KOPT-K1 (cell line): Measurements from ENCODE around the gene PPIF.

ENCODE experiments used
- H3K27ac ChIP-seq: fragments of 200-600 bp; sonication (generic); 2 replicates; pipeline ENCODE4 v1.5.1; 2016; ENCODE audit warnings: antibody characterized with exemption, mild to moderate bottlenecking, low read depth, low read length; ENCODE audit not compliant: poor library complexity, severe bottlenecking
- H3K36me3 ChIP-seq: fragments of 200-600 bp; sonication (generic); 2 replicates; pipeline ENCODE4 v1.5.1; 2017; ENCODE audit warnings: antibody characterized with exemption, mild to moderate bottlenecking, low read length, moderate library complexity; ENCODE audit not compliant: insufficient read depth
- H3K9me3 ChIP-seq: fragments of 200-600 bp; sonication (generic); 2 replicates; pipeline ENCODE4 v1.5.1; 2017; ENCODE audit warnings: antibody characterized with exemption, low read length, mild to moderate bottlenecking; ENCODE audit not compliant: insufficient read depth, poor library complexity, severe bottlenecking

PPIF gene

DNA sequence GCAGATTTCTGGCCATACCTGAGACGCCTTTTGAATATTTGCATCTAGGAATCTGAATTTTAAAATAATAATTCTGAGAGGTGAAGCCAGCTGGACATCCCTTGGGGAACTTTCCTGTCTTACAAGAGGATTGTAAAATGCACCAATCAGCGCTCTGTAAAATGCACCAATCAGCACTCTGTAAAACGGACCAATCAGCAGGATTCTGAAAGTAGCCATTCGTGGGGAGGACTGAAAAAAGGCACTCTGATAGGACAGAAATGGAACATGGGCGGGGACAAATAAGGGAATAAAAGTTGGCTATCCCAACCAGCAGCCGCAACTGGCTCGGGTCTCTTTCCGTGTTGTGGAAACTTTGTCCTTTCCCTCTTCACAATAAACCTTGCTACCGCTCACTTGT lies 9.9 kb downstream of the PPIF start:
- Histone ChIP-seq H3K27ac (no peak overlapping the region), H3K9me3 (no peaks in the 10 kb centered on the region), H3K36me3 (peaks cover 56% of the 10 kb centered on the region)

- Histone ChIP-seq H3K27ac (no peak overlapping the region), H3K36me3 (peaks cover 40% of the 10 kb centered on the region), H3K9me3 (no peaks in the 10 kb centered on the region)
Measured at GRCh38 chr10:79358811-79359210, 11.5 kb downstream of the PPIF start.

GRCh38 chr10:79359816-79360498 lies 12.7 kb downstream of the PPIF start:
- no peaks in the 10 kb centered on the region for H3K9me3 ChIP-seq
- peaks cover 29% of the 10 kb centered on the region for H3K36me3 ChIP-seq
- no peak overlapping the region for H3K27ac ChIP-seq

GRCh38 chr10:79360499-79361342 lies 13.5 kb downstream of the PPIF start:
- Histone ChIP-seq H3K36me3 (peaks cover 21% of the 10 kb centered on the region), H3K9me3 (no peaks in the 10 kb centered on the region), H3K27ac (no peak overlapping the region)

- Histone ChIP-seq H3K27ac (no peak overlapping the region), H3K9me3 (no peaks in the 10 kb centered on the region), H3K36me3 (peaks cover 10% of the 10 kb centered on the region)
Measured at GRCh38 chr10:79361726-79362397, 14.6 kb downstream of the PPIF start.

DNA sequence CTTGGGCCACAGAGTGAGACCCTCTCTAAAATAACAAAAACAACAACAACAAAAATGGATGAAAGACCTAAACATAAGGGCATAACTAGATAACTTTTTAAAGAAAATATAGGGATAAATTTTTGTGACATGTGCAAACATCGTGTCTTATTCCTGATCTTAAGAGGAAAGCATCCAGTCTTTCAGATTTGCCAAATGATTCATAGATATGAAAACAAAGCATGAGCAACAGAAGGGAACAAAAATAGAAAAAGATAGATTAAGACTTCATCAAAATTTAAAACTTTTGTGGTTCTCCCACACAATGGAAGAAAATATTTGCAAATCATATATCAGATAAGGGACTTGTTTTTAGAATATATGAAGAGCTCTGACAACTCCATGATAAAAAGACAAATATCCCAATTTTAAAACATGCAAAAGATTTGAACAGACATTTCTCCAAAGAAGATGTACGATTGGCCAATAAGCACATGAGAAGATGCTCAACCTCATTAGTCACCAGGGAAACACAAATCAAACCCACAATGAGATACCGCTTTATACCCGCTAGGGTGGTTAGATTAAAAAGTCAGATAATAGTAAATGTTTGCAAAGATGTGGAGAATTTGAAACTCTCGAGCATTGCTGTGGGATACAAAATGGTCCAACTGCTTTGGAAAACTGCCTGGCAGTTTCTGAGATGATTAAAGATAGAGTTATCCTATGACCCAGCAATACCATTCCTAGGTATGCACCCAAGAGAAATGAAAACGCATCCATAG lies 20.3 kb downstream of the PPIF start:
- peaks cover 11% of the 10 kb centered on the region for H3K9me3 ChIP-seq
- H3K27ac ChIP-seq, result no peak overlapping the region
- H3K36me3 ChIP-seq, result no peaks in the 10 kb centered on the region

GRCh38 chr10:79372871-79373270 lies 25.6 kb downstream of the PPIF start:
- no peak overlapping the region for H3K27ac ChIP-seq
- H3K36me3 ChIP-seq, result no peaks in the 10 kb centered on the region
- H3K9me3 ChIP-seq, result peaks cover 11% of the 10 kb centered on the region

DNA sequence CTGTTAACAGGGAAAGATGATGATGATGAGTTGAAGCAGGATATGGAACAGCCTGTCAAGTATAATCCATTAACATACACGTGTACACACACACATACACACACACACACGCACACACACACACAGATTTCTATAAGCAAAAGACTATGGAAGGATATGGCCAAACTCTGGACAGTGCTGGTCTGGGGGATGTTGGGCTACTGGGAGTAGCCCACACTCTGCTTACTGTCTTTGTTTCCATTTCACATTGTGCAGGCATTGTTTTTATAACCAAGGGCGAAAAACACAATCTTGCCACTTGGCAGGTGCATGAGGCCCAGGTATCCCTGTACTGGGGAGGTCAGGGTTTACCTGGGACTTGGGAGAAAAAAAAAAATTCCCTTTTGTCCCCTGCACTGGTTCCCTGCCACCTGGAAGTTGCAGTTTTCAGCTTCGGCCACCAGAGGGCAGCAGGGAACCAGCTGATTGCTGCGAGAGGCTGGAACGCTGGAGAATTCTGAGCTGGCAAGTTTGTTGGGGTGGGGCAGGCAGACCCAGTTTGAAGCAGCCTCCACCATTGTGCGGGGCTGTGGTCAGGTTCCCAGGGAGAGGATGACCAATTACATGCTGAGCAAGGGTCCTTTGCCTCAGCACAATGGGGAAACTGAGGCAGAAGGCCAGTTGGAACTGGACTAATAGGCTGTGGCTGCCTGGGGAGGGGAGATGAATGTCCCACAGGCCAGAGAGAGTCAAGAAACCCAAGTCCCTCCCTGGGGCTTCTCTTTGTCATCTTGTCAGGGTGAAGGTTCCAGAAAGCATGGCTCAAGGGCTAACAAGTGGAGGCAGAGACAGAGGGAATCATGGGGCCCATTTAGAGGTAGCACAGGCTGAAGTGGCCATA lies 27.3 kb downstream of the PPIF start:
- Histone ChIP-seq H3K36me3 (no peaks in the 10 kb centered on the region), H3K9me3 (peaks cover 11% of the 10 kb centered on the region), H3K27ac (no peak overlapping the region)

GRCh38 chr10:79375321-79376077 lies 28.2 kb downstream of the PPIF start:
- no peak overlapping the region for H3K27ac ChIP-seq
- H3K36me3 ChIP-seq, result no peaks in the 10 kb centered on the region
- H3K9me3 ChIP-seq, result peaks cover 6% of the 10 kb centered on the region

- Histone ChIP-seq H3K36me3 (no peaks in the 10 kb centered on the region), H3K27ac (no peak overlapping the region), H3K9me3 (peaks cover 5% of the 10 kb centered on the region)
Measured at GRCh38 chr10:79376078-79376628, 28.9 kb downstream of the PPIF start.

DNA sequence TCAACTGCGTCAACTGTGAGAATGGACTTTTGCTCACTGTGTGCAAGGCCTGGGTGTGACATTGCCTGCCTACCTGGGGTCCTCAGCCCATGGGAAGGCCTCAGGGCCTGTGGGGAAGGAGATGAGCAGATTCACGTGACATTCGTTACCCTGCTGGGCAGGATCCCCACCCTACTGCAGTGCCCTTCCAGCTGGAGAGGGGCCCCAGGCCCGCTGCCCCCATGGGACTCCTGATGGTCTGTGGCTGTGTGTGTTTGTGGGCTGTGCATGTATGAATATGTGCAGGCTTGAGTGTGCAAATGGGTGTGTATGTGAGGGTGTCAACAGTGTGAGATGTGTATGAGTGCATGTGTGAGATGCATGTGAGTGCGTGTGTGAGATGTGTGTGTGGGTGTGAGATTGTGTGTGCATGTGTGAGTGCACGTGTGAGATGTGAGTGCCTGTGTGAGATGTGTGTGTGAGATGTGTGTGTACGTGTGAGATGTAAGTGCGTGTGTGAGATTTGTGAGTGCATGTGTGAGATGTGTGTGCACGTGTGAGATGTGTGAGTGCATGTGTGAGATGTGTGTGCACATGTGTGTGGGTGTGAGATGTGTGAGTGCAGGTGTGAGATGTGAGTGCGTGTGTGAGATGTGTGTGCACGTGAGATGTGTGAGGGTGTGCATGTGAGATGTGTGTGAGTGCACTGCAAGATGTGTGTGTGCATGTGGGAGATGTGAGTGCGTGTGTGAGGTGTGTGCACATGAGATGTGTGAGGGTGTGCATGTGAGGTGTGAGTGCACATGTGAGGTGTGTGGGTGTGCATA lies 29.7 kb downstream of the PPIF start:
- H3K9me3 ChIP-seq, result no peaks in the 10 kb centered on the region
- H3K27ac ChIP-seq, result no peak overlapping the region
- no peaks in the 10 kb centered on the region for H3K36me3 ChIP-seq

GRCh38 chr10:79377557-79378382 lies 30.5 kb downstream of the PPIF start:
- Histone ChIP-seq H3K36me3 (no peaks in the 10 kb centered on the region), H3K9me3 (no peaks in the 10 kb centered on the region), H3K27ac (no peak overlapping the region)
